ENCODE measurements around the gene LRRK1.

GRCh38 chr15:100881573-100882336 lies 37.4 kb upstream of the LRRK1 start:
- TF ChIP-seq POLR2A (IDR thresholded peaks at IDR 0.05): no peak
- no peak for TF ChIP-seq CTCF (IDR thresholded peaks at IDR 0.05)

Measured in esophagus squamous epithelium (tissue), 4 donors.